BJ (cell line): ENCODE data around the gene SPG7. TPM values are rescaled to one million over a fixed set of nuclear protein-coding genes. Genes with fewer than 3 reads are reported as not detected.
"Not testable (repeated sequence)": the region's sequence is repeated elsewhere in the genome, so short reads cannot be mapped to it uniquely, and the experiment has no call there.

Source experiments
- CTCF ChIA-PET: fragments of 350-600 bp; formaldehyde crosslinking; extraction: SDS; loops from one replicate; lab custom pipeline; 2021; ENCODE audit warnings: antibody characterized with exemption, inconsistent platforms; lab: Yijun Ruan, JAX
- POLR2A ChIA-PET: fragments of 300-600 bp; sonication (Branson Sonifier 250); formaldehyde crosslinking; extraction: SDS; loops from one replicate; lab custom pipeline; 2021; ENCODE audit warnings: antibody characterized with exemption; lab: Charles Lee
- DNase-seq: peaks from one replicate; pipeline ENCODE4 v3.0.0-alpha.2; 2011; ENCODE audit warnings: low read depth
- H3K27me3 ChIP-seq: 2 replicates; pipeline ENCODE4 v1.6.0; 2011; ENCODE audit warnings: low read length; ENCODE audit not compliant: control insufficient read depth, insufficient read depth
- H3K36me3 ChIP-seq: 2 replicates; pipeline ENCODE4 v1.5.1; 2011; ENCODE audit warnings: low read length; ENCODE audit not compliant: control insufficient read depth, insufficient read depth
- H3K4me3 ChIP-seq: 2 replicates; pipeline ENCODE4 v1.5.1; 2011; ENCODE audit warnings: low read depth, mild to moderate bottlenecking, control low read depth, low read length
- polyA plus RNA-seq: library from polyadenylated mRNA; depleted of rRNA; stranded (reverse); fragments of >200 nt; gene quantifications from 2 replicates; pipeline ENCODE4 v1.2.3, GENCODE V29; 2011
- TF ChIP-seq, protein P1 (sequence below): IDR thresholded peaks from 2 replicates; pipeline ENCODE4 v1.5.1; 2011; ENCODE audit warnings: low read depth, mild to moderate bottlenecking, control low read depth, inconsistent platforms, low read length, moderate library complexity; ENCODE audit not compliant: insufficient read depth

Gene SPG7
- polyA plus RNA-seq, 1 experiment = 45.0 TPM

DNA sequence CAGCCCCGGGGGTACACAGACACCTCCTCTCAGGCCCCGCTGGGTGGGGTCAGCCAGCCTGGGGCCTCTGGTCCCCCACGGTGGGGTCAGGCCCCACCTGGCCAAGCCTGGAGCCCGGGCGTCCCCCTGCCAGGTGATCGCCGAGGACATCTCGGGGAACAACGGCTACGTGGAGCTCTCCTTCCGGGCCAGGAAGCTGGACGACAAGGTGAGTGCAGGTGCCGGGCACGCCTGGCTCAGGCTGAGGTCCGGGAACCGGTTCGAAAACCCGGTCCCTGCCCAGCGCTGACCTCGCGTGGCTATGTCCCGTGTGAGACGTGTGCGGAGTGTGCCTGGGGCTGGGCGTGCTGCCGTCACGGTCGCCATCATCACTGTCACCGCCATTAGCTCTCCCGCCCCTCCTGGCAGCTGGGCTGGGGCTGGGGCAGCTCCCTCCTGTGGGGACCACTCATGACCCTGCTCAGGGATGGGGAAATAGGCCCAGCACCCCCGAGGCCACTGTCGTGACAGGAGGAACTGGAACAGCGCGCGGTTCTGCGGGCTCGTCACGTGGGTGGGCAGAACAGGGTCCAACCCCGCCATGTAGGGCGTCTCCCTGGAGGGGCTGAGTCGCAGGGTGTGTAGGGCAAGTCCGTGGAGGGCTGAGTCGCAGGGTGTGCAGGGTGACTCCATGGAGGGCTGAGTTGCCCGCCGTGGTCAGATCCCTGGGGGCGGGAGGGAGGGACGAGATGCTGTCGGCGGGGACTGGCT, 75.9 kb downstream of the SPG7 start:
- Histone ChIP-seq H3K4me3 (no peak overlapping the region), H3K36me3 (no peaks in the 10 kb centered on the region), H3K27me3 (no peaks in the 10 kb centered on the region)
- POLR2A ChIA-PET = no interaction called here
- CTCF ChIA-PET = interaction anchor here (1.1 kb wide), 1 partner anchor 57 kb away, joined by 4 read pairs; no protein-coding TSS in a partner anchor
- no peak for DNase-seq
- TF ChIP-seq, protein P1, sequence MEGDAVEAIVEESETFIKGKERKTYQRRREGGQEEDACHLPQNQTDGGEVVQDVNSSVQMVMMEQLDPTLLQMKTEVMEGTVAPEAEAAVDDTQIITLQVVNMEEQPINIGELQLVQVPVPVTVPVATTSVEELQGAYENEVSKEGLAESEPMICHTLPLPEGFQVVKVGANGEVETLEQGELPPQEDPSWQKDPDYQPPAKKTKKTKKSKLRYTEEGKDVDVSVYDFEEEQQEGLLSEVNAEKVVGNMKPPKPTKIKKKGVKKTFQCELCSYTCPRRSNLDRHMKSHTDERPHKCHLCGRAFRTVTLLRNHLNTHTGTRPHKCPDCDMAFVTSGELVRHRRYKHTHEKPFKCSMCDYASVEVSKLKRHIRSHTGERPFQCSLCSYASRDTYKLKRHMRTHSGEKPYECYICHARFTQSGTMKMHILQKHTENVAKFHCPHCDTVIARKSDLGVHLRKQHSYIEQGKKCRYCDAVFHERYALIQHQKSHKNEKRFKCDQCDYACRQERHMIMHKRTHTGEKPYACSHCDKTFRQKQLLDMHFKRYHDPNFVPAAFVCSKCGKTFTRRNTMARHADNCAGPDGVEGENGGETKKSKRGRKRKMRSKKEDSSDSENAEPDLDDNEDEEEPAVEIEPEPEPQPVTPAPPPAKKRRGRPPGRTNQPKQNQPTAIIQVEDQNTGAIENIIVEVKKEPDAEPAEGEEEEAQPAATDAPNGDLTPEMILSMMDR = no peak

DNA sequence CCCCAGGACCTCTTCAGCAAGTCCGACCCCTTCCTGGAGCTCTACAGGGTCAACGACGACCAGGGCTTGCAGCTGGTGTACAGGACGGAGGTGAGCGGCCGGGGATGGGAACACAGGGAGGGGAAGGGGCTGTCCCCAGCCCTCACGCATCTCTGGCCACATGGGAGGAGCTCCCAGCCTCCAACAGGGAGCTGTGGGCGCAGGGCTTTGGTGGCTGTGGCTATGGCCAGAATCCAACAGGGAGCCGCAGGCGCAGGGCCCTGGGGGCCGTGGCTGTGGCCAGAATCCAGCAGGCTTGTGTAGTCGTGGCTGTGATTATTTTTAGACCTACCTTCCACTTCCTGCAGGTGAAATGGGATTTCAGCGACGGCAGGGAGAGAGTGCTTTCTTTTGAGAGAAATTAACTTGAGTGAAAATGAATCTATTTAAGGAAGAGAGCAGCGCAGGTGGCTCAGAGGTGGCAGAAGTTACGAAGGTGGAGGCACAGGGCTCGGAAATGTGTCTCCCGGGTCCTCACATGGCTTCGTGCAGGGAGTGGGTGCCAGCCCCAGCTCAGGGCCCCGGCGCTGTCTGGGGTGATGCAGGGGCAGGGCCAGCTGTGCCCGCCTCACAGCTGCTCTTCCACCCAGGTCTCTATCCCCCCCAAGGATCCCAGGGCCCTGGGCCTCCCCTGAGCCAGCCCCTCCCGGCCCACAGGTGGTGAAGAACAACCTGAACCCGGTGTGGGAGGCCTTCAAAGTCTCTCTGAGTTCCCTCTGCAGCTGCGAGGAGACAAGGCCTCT, 76.8 kb downstream of the SPG7 start:
- Histone ChIP-seq H3K27me3 (no peaks in the 10 kb centered on the region), H3K4me3 (no peak overlapping the region), H3K36me3 (no peaks in the 10 kb centered on the region)
- no peak for DNase-seq
- TF ChIP-seq, protein P1 = no peak
- POLR2A ChIA-PET = no interaction called here
- CTCF ChIA-PET = no interaction called here

DNA sequence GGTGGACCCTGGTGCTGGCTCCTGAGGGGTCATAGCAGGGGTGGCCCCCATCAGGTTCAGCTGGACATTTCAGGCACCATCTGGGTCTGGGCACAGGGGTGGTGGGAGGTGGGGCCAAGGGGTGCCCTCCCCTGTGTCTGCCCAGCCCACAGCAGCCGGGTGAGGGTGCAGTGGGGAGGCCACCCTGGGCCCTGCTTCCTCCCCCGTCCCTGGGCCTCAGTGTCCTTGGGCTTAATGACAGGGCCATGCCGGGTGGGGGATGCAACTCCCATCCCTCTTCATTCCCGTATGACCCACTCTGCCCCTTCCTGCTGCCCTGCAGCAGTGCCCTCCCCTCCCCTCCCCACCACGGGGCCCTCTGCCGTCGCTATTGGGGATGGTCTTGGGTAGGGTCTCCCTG, 78.0 kb downstream of the SPG7 start:
- H3K36me3 ChIP-seq = no peaks in the 10 kb centered on the region
- TF ChIP-seq, protein P1 = no peak
- no peaks in the 10 kb centered on the region for H3K27me3 ChIP-seq
- CTCF ChIA-PET = no interaction called here
- DNase-seq = no peak
- no peak overlapping the region for H3K4me3 ChIP-seq
- POLR2A ChIA-PET = no interaction called here

- POLR2A ChIA-PET = no interaction called here
- Histone ChIP-seq H3K36me3 (no peaks in the 10 kb centered on the region), H3K27me3 (no peaks in the 10 kb centered on the region), H3K4me3 (no peak overlapping the region)
- TF ChIP-seq, protein P1 = no peak
- CTCF ChIA-PET = no interaction called here
- no peak for DNase-seq
These were observed 78.7 kb downstream of the SPG7 start for GRCh38 chr16:89586853-89587252.

DNA sequence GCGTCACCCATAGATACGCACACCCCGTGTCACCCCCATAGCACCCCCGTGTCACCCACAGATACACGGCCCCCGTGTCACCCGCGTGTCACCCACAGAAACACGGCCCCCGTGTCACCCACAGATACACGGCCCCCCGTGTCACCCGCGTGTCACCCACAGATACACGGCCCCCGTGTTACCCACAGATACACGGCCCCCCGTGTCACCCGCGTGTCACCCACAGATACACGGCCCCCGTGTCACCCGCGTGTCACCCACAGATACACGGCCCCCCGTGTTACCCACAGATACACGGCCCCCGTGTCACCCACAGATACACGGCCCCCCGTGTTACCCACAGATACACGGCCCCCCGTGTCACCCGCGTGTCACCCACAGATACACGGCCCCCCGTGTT, 79.5 kb downstream of the SPG7 start:
- POLR2A ChIA-PET, DNase-seq, CTCF ChIA-PET: not testable (repeated sequence)

More for the DNA sequence above, 79.5 kb downstream of the SPG7 start:
- H3K4me3 ChIP-seq, H3K27me3 ChIP-seq, H3K36me3 ChIP-seq: not testable (repeated sequence)
